H1 (cell line): ENCODE data around the gene PEX14. TPM values are rescaled to one million over a fixed set of nuclear protein-coding genes. Genes with fewer than 3 reads are reported as not detected.

Source experiments
- CTCF ChIA-PET: fragments of 300-600 bp; sonication (Branson Sonifier 250); formaldehyde crosslinking; loops from one replicate; lab custom pipeline; 2021; ENCODE audit not compliant: partially characterized antibody; lab: Charles Lee
- POLR2A ChIA-PET: fragments of 300-600 bp; sonication (Branson Sonifier 250); formaldehyde crosslinking; loops from one replicate; lab custom pipeline; 2021; ENCODE audit warnings: inconsistent platforms; ENCODE audit not compliant: partially characterized antibody; lab: Charles Lee
- DNase-seq, 2 experiments: peaks; one replicate each; pipeline versions ENCODE4 v3.0.0 to v3.0.0-alpha.2; 2010 to 2022; ENCODE audit warnings: low spot score in 2 of 2, low read depth in 1 of 2, mixed read lengths in 1 of 2
- FAIRE-seq: peaks from 2 replicates; lab custom pipeline; 2011; peaks lifted over from hg19 to GRCh38; lab: Jason Lieb, UNC
- H2AFZ ChIP-seq: 2 replicates; pipeline ENCODE4 v1.8.1; 2012; ENCODE audit warnings: low read length, inconsistent platforms
- H2AK5ac ChIP-seq: 2 replicates; pipeline ENCODE4 v1.6.1; 2013; ENCODE audit warnings: low read depth, low read length
- H2BK120ac ChIP-seq: replicated peaks from 2 replicates; pipeline ENCODE3; 2013; ENCODE audit warnings: low read depth, low read length, inconsistent platforms
- H2BK12ac ChIP-seq: 2 replicates; pipeline ENCODE4 v1.6.1; 2013; ENCODE audit warnings: low read depth, low read length
- H2BK15ac ChIP-seq: 2 replicates; pipeline ENCODE4 v1.6.1; 2013; ENCODE audit warnings: low read length
- H2BK20ac ChIP-seq: 2 replicates; pipeline ENCODE4 v1.6.1; 2013; ENCODE audit warnings: low read length
- H2BK5ac ChIP-seq: 2 replicates; pipeline ENCODE4 v1.6.1; 2013; ENCODE audit warnings: low read depth, low read length
- H3K14ac ChIP-seq: 2 replicates; pipeline ENCODE4 v1.6.1; 2013; ENCODE audit warnings: inconsistent platforms; ENCODE audit not compliant: insufficient read length
- H3K18ac ChIP-seq: 2 replicates; pipeline ENCODE4 v1.6.1; 2013; ENCODE audit warnings: low read length; ENCODE audit errors: extremely low read depth
- H3K23ac ChIP-seq: 2 replicates; pipeline ENCODE4 v1.6.1; 2013; ENCODE audit warnings: inconsistent platforms; ENCODE audit not compliant: insufficient read length
- H3K23me2 ChIP-seq: 2 replicates; pipeline ENCODE4 v1.6.1; 2013; ENCODE audit warnings: low read depth, low read length
- H3K27ac ChIP-seq: 2 replicates; pipeline ENCODE4 v1.6.1; 2011; ENCODE audit warnings: low read depth, low read length, inconsistent platforms
- H3K27me3 ChIP-seq, 4 experiments: replicated peaks in 1 of 4; 1 replicate in 1 of 4; 2 replicates in 3 of 4; pipeline versions ENCODE4 v1.6.1 to v1.8.1; 2011 to 2013; ENCODE audit warnings: low read length in 3 of 4, mild to moderate bottlenecking in 3 of 4, inconsistent platforms in 2 of 4, mixed read lengths in 2 of 4, moderate library complexity in 1 of 4; ENCODE audit not compliant: control insufficient read depth in 3 of 4, insufficient read depth in 3 of 4; ENCODE audit errors: extremely low read depth in 1 of 4
- H3K36me3 ChIP-seq, 4 experiments: 2 replicates each; pipeline versions ENCODE4 v1.6.1 to v1.8.1; 2011 to 2013; ENCODE audit warnings: mild to moderate bottlenecking in 4 of 4, low read length in 3 of 4, moderate library complexity in 2 of 4, control low read depth in 1 of 4, inconsistent platforms in 1 of 4; ENCODE audit not compliant: insufficient read depth in 4 of 4, control insufficient read depth in 2 of 4
- H3K4ac ChIP-seq: replicated peaks from 2 replicates; pipeline ENCODE3; 2013; ENCODE audit warnings: low read length, low read depth, mixed read lengths, inconsistent platforms; ENCODE audit not compliant: insufficient read length
- H3K4me1 ChIP-seq, 4 experiments: replicated peaks in 1 of 4; 1 replicate in 1 of 4; 2 replicates in 3 of 4; pipeline versions ENCODE4 v1.6.1 to v1.8.1; 2011 to 2013; ENCODE audit warnings: low read length in 3 of 4, inconsistent platforms in 2 of 4, mixed read lengths in 1 of 4; ENCODE audit not compliant: insufficient read depth in 4 of 4, control insufficient read depth in 3 of 4
- H3K4me2 ChIP-seq, 2 experiments: 2 replicates each; pipeline versions ENCODE4 v1.6.1 to v1.8.1; 2011 to 2013; ENCODE audit warnings: low read depth in 2 of 2, low read length in 2 of 2, control low read depth in 1 of 2, inconsistent platforms in 1 of 2, mild to moderate bottlenecking in 1 of 2; ENCODE audit not compliant: insufficient read depth in 1 of 2
- H3K4me3 ChIP-seq, 4 experiments: fragments of 200-600, 300-600 bp in 1 of 4; sonication (generic), shearing (Covaris generic), sonication (Bioruptor Twin) in 1 of 4; 2 replicates each; pipeline versions ENCODE4 v1.5.1 to v1.8.1; 2011 to 2016; ENCODE audit warnings: low read length in 4 of 4, low read depth in 3 of 4, control low read depth in 2 of 4, inconsistent platforms in 2 of 4, mild to moderate bottlenecking in 2 of 4, mixed read lengths in 1 of 4, moderate library complexity in 1 of 4; ENCODE audit not compliant: insufficient read depth in 2 of 4; ENCODE audit errors: extremely low read depth in 1 of 4
- H3K56ac ChIP-seq: replicated peaks from 2 replicates; pipeline ENCODE3; 2013; ENCODE audit warnings: low read depth, mild to moderate bottlenecking, mixed read lengths, low read length, inconsistent platforms; ENCODE audit not compliant: insufficient read length
- H3K79me1 ChIP-seq: 2 replicates; pipeline ENCODE4 v1.6.1; 2013; ENCODE audit warnings: low read depth, low read length, control low read depth
- H3K79me2 ChIP-seq, 2 experiments: 2 replicates each; pipeline versions ENCODE4 v1.6.1 to v1.8.1; 2012 to 2013; ENCODE audit warnings: low read length in 2 of 2, mild to moderate bottlenecking in 2 of 2, inconsistent platforms in 1 of 2; ENCODE audit not compliant: insufficient read depth in 2 of 2, control insufficient read depth in 1 of 2
- H3K9ac ChIP-seq, 4 experiments: replicated peaks in 1 of 4; 1 replicate in 1 of 4; 2 replicates in 3 of 4; pipeline versions ENCODE4 v1.6.1 to v1.8.1; 2011 to 2013; ENCODE audit warnings: low read depth in 3 of 4, low read length in 3 of 4, control low read depth in 2 of 4, mild to moderate bottlenecking in 2 of 4, moderate library complexity in 2 of 4, inconsistent platforms in 1 of 4; ENCODE audit errors: extremely low read depth in 1 of 4
- H3K9me3 ChIP-seq, 2 experiments: 2 replicates each; pipeline versions ENCODE4 v1.6.1 to v1.8.1; 2012 to 2013; ENCODE audit warnings: mild to moderate bottlenecking in 2 of 2, moderate library complexity in 2 of 2, control low read depth in 1 of 2, inconsistent platforms in 1 of 2, low read depth in 1 of 2, low read length in 1 of 2, mixed read lengths in 1 of 2; ENCODE audit not compliant: insufficient read depth in 2 of 2
- H4K20me1 ChIP-seq, 2 experiments: replicated peaks in 1 of 2; 2 replicates each; pipeline versions ENCODE3 to v1.8.1; 2011 to 2013; ENCODE audit warnings: inconsistent platforms in 2 of 2, low read length in 2 of 2, mild to moderate bottlenecking in 1 of 2; ENCODE audit not compliant: insufficient read depth in 2 of 2, control insufficient read depth in 1 of 2
- H4K5ac ChIP-seq: 2 replicates; pipeline ENCODE4 v1.6.1; 2013; ENCODE audit warnings: low read length, low read depth, mixed read lengths, inconsistent platforms; ENCODE audit not compliant: insufficient read length
- H4K8ac ChIP-seq: 2 replicates; pipeline ENCODE4 v1.8.0; 2013; ENCODE audit warnings: mild to moderate bottlenecking, moderate library complexity, low read length, inconsistent platforms; ENCODE audit not compliant: insufficient read depth; ENCODE audit errors: extremely low read depth
- H4K91ac ChIP-seq: replicated peaks from 2 replicates; pipeline ENCODE3; 2013; ENCODE audit warnings: low read length, mixed read lengths, inconsistent platforms; ENCODE audit not compliant: insufficient read length
- CBX8 ChIP-seq: fragments of 300-800, 300-1000 bp; sonication (generic); IDR thresholded peaks from 2 replicates; pipeline ENCODE4 v1.7.1; 2016; ENCODE audit warnings: low read depth, low read length, borderline replicate concordance
- FOSL1 ChIP-seq: IDR thresholded peaks from 2 replicates; pipeline ENCODE4 v1.6.1; 2011; ENCODE audit warnings: mild to moderate bottlenecking, low read depth, low read length, moderate library complexity; ENCODE audit not compliant: insufficient read depth
- HDAC2 ChIP-seq, 2 experiments: fragments of 300-600 bp in 1 of 2; sonication (generic) in 1 of 2; IDR thresholded peaks; 2 replicates each; pipeline ENCODE4 v1.6.1; 2011 to 2012; ENCODE audit warnings: low read depth in 2 of 2, low read length in 2 of 2, mild to moderate bottlenecking in 2 of 2, moderate library complexity in 2 of 2, borderline replicate concordance in 1 of 2, inconsistent platforms in 1 of 2
- RFX5 ChIP-seq: IDR thresholded peaks from 2 replicates; pipeline ENCODE4 v1.6.1; 2011; ENCODE audit warnings: low read depth, low read length, improper control_type of control experiment, borderline replicate concordance
- ZNF274 ChIP-seq: IDR thresholded peaks from 2 replicates; pipeline ENCODE4 v1.7.0; 2012; ENCODE audit warnings: low read length, borderline replicate concordance; ENCODE audit errors: extremely low read depth
- WGBS, 2 experiments: shearing (Covaris generic) in 1 of 2; methylation state at CpG; one replicate each; pipeline versions ENCODE4 v1.1.6 to v1.1.7; 2013 to 2015; ENCODE audit warnings: low lambda C conversion rate in 2 of 2, mixed read lengths in 2 of 2, inconsistent platforms in 1 of 2, low coverage in 1 of 2, missing lambda C conversion rate in 1 of 2; ENCODE audit not compliant: insufficient replicate concordance in 2 of 2, insufficient coverage in 1 of 2, insufficient read length in 1 of 2; ENCODE audit errors: extremely low coverage in 1 of 2, missing lambda C conversion rate in 1 of 2; 5-methylcytosine and 5-hydroxymethylcytosine counted together
- polyA plus RNA-seq, 7 experiments: library from polyadenylated mRNA; depleted of rRNA in 3 of 7; stranded (reverse) in 5 of 7; unstranded in 2 of 7; fragments of >200 nt in 5 of 7; fragments of 200-250 nt in 2 of 7; gene quantifications; 1 replicate in 5 of 7; 2 replicates in 1 of 7; 4 replicates in 1 of 7; pipeline versions ENCODE4 v1.2.1 to v1.2.3, GENCODE V29; 2011 to 2013; ENCODE audit warnings: missing spikeins in 2 of 7, mixed read lengths in 2 of 7
- total RNA-seq: library from RNA; stranded (reverse); fragmentation: NEBNext Ultra II Directional; extraction: Animal tissue kit (Norgen Biotek cat#: 25700); gene quantifications from 2 replicates; pipeline ENCODE4 v1.2.1, GENCODE V29; 2021

The PEX14 gene
- total and polyA plus RNA-seq, 2 of the 8 experiments (the other 6 are each of a cell fraction or from before 2014, with no cell fraction given) = 13.0 to 19.8 TPM

DNA sequence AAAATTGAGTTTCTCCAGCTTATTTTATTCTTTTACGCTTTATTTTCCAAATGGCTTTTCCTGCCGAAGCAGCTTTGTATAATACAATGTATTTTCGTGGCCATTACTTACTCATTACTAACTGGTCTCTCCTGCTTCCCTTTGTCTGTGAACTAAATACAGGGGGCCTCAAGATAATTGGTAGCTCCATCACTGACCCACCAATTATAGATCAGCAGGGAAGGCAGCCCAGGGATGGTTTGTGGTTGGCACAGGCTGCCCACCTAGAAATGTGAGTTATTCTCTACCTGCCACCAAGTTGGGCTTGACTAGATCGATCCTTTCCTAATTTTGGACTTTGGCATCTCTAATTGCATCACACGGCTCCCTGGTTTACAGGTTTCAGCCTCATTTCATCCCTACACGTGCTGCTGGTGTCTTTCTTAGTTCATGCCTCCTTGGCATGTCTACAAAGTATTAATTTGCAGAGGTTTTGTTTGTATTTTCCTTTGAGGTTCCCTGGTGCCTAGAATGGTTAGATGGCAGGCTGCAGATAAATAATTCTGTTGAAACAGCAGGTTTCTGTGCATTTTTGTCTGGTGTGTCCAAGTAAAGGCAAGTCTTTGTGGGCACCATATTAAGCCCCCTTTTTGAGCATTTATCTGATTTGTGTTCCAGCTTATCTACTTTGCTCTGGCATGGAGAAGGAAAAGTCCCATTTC is 35.2 kb downstream of the PEX14 start:
- Histone ChIP-seq H2BK120ac (no peak overlapping the region), H3K23me2 (no peaks in the 10 kb centered on the region; the same call in 1 of the 2 replicates), H2AK5ac (no peak overlapping the region), H4K5ac (no peak overlapping the region), H3K14ac (no peak overlapping the region), H3K79me1 (peaks cover 7% of the 10 kb centered on the region; the same call in 1 of the 2 replicates), H3K4me2 (no peak overlapping the region), H3K27me3 (no peaks in the 10 kb centered on the region), H3K27ac (no peak overlapping the region), H3K23ac (no peak overlapping the region), H3K4me1 (peaks cover 5 to 18% (median 9%) of the 10 kb centered on the region in 4 experiments), H4K8ac (no peak overlapping the region), H3K36me3 (no peaks in the 10 kb centered on the region), H2BK12ac (no peak overlapping the region), H3K9ac (no peak overlapping the region), H2BK5ac (no peak overlapping the region), H2AFZ (no peak overlapping the region), H3K9me3 (no peaks in the 10 kb centered on the region), H3K79me2 (peaks cover 3 to 42% of the 10 kb centered on the region in 2 experiments; a peak in 2 of 4 replicates), H2BK15ac (no peak overlapping the region), H3K4me3 (no peak overlapping the region), H2BK20ac (no peak overlapping the region)
- FAIRE-seq = no peak
- no peak for DNase-seq
- WGBS, 2 experiments = 85% methylated on average over 6 of the region's 6 CpGs; no CpG with 5 or more reads in 1 of the 2 experiments
- ChIA-PET POLR2A (interaction anchor here (1.1 to 1.2 kb wide), 3 partner anchors 9 to 55 kb away, joined by 3 to 4 read pairs (median 3); no protein-coding TSS in a partner anchor), CTCF (interaction anchor here (0.6 to 9.1 kb wide), 6 partner anchors 11 to 423 kb away, joined by 3 to 78 read pairs (median 14); no protein-coding TSS in a partner anchor)
- TF ChIP-seq HDAC2 (IDR thresholded peaks at IDR 0.05; ENCODE audit: borderline replicate concordance in 1 of 2, low read depth in 2 of 2, low read length in 2 of 2) = no peak
- no peak for TF ChIP-seq RFX5
- TF ChIP-seq FOSL1 = no peak
- no peak for TF ChIP-seq CBX8
- no peak for TF ChIP-seq ZNF274
- TF ChIP-seq, all 59 proteins: peak for 0
- Histone ChIP-seq H4K91ac (no peak overlapping the region), H3K56ac (no peak overlapping the region), H4K20me1 (peaks cover 1 to 7% of the 10 kb centered on the region in 2 experiments), H3K4ac (no peak overlapping the region), H3K18ac (no peak overlapping the region)
